NCI-H82 treated with DMSO at 0.1 percent for 48 hours (cell line): Measurements from ENCODE around the gene FBXL4.

Source experiments
- DNase-seq: peaks from one replicate; lab custom pipeline; 2025; ENCODE audit not compliant: unreplicated experiment; lab: John Stamatoyannopoulos, UW

FBXL4 gene

GRCh38 chr6:98840385-98840784 is 107.4 kb downstream of the FBXL4 start:
- DNase-seq, result no peak

DNA sequence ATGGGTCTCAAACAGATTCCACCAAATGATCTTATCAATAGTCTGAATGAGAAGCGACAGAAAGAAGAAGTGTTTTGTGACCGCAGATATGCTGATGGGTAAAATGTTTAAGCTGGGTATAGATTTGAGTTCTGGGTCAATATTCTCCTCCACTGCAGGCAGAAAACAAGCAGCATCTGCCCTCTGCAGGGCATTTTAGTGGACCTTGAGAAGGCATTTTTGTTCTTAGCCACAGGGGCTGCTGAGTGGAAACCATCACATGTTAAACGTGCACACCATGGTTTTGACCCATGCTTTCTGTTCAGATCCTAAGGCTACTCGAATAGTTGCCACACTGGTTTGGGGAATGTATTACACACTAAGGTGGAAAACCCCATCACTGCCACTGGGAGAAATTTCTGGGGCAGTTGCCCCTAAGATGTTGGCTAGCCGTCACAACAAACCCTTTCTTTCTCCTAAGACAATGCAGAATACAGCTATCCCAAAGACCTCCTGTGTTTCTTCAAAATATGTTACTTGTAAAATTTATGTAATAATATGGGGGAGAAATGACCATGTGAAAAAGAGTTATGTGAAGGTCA is 107.9 kb downstream of the FBXL4 start:
- peak; percentile 10 for DNase-seq

DNA sequence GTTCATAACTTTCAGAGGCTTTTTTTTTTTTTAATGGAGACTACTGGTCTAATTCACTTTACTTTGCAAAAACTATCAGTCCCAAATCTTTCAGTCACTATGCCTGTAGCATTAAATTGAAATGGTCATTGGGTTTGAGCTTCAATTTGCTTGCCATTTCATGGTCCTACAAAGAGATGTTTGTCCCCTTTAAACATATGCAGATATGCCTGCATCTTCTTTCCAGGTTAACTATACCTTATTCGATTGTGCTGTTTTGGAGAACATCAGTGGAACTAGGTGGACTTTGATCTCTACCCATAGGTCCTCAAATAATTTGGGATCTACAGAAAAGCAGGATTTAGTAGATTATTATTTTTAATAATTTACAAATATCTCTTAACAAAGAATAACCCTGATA is 108.8 kb downstream of the FBXL4 start:
- no peak for DNase-seq

DNA sequence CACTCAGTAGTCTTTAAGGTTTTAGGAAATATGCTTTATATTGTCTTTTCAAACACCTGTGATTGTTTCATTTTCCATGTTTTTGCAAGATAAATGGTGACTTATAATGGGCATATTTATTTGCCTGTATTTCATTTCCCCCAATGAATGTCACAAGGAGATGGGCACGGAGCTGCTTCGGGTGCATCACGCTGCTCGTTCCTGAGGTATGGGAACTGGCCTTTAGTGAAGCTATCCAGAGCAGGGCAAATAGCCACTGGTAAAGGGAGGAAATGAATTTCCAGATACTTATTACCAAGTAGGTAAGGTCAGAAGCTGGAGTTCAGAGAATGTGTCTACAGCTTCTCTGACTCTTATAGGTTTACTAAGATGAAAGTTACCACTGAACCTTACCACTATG is 109.7 kb downstream of the FBXL4 start:
- no peak for DNase-seq

DNA sequence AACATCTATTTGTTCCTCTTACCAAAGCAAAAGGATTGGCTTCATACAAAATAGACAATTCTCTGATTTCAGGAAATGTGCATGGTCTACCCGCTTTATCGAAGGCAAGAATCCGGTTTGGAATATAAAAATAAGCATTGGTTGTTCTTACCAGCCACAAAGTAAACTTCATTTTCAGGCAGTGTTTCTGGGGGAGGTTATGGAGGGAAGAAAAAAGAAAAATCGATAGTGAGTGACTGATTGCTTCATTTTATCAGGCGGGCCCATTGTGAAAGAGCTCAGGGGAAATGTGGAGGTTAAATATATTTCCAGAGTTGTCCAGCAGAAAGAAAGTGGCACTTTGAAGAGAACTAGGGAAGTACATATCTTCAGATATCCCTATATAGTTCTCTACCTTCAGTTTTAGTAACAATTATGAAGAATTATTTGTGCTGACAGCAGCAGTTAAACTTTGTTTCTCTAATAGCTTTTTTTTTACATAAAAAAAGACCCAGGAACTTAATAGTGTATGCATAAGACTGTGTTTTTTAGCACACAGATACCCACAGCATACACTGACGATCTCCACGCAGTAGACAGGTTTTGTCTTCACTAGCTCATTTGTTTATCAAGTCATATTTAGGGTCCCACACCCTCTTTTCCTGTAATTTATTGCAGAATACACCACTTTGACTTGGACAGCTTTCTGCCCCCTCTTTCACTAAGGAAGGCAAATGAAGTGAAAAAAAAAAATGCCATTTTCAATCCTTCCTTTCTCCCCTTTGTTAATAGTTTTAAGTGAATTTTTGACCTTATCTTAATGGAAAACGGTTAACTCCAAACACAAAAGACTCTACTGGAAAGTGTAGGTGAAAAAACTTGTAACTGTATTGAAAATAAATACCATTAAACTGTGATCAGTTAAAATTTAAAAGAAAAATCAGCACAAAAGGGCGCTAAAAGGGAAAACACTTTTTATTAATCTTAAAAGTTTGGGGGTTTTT is 110.5 kb downstream of the FBXL4 start:
- DNase-seq, result no peak

DNA sequence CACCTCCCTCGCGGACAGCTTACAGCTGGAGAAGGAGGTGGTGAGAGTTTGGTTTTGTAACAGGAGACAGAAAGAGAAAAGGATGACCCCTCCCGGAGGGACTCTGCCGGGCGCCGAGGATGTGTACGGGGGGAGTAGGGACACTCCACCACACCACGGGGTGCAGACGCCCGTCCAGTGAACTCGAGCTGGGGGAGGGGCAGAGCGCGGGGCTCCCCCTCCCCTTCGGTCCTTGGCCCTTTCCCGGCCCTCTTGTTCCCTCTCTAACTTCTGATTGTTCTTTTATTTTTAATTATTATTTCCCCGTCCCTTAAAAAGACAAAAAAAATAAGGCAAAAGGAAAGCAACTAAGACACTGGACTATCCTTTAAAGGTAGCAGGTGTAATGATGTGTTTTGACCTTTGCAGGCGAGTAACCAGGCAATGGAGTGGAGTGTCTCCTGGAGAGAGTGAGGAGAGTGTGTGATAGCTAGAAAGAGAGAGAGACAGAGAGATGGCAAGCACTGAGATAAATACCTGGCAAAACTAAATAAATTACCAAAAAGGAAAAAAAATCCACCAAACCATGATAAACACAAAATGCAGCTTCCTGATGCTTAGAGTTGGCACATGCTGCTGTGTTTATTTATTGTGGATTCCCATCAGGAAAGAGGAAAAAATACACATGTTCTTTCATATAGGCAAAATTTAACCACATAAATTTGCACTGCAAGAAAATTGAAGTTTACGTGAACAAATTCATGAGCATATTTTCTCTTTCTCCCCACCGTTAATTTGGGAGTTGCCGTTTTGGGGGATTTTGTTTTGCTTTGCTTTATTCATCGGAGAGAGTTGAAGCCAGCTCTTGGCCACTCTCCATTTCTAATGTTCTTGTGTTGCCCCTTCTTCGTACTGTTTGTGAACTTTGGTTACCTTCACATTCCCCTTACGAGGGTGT is 111.5 kb downstream of the FBXL4 start:
- no peak for DNase-seq

DNA sequence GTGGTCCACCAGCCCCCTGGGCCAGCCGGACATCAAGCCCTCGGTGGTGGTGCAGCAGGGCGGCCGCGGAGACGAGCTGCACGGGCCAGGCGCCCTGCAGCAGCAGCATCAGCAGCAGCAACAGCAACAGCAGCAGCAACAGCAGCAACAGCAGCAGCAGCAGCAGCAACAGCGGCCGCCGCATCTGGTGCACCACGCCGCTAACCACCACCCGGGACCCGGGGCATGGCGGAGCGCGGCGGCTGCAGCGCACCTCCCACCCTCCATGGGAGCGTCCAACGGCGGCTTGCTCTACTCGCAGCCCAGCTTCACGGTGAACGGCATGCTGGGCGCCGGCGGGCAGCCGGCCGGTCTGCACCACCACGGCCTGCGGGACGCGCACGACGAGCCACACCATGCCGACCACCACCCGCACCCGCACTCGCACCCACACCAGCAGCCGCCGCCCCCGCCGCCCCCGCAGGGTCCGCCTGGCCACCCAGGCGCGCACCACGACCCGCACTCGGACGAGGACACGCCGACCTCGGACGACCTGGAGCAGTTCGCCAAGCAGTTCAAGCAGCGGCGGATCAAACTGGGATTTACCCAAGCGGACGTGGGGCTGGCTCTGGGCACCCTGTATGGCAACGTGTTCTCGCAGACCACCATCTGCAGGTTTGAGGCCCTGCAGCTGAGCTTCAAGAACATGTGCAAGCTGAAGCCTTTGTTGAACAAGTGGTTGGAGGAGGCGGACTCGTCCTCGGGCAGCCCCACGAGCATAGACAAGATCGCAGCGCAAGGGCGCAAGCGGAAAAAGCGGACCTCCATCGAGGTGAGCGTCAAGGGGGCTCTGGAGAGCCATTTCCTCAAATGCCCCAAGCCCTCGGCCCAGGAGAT is 112.4 kb downstream of the FBXL4 start:
- no peak for DNase-seq

DNA sequence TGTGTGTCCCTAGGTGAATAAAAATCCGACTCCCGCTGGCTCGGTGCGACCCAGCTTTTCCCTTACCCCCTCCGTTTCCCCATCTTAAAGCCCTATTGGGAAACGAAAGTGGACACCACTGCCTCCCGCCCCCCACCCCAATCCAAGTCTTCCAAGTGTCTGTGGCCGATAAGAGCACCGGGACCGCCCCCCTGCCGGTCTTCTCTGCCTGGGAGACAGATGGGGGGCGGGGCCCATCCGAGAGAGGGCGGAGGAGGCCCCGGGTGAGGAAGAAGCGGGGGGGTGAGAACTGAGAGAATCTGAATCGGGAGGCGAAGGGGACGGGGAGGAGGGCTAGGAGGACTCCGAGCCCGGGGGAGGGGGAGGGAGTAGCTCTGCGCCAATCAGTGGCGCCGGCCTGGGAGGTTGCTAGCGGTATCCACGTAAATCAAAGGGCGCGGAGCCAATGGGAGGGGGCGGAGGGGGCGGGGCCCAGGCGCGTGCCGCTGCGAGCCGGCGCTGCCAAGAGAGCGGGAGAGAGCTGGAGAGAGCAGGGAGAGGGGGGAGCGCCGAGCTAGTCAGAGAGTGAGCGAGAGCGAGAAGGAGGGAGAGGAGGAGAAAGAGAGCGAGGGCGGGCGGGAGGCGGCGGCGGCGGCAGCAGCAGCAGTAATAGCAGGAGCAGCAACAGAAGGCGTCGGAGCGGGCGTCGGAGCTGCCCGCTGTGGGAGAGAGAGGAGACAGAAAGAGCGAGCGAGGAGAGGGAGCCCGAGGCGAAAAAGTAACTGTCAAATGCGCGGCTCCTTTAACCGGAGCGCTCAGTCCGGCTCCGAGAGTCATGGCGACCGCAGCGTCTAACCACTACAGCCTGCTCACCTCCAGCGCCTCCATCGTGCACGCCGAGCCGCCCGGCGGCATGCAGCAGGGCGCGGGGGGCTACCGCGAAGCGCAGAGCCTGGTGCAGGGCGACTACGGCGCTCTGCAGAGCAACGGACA is 113.4 kb downstream of the FBXL4 start, which contains the start of gene POU3F2:
TSS of gene POU3F2 (plus strand) at position 515 of the 972 bp plus-strand sequence. CDS start at position 815, 300 bp downstream.
- peak; percentile 94 for DNase-seq

GRCh38 chr6:98833307-98834059 is 114.3 kb downstream of the FBXL4 start:
- DNase-seq, result no peak

GRCh38 chr6:98833057-98833306 is 114.8 kb downstream of the FBXL4 start:
- no peak for DNase-seq

GRCh38 chr6:98832284-98833056 is 115.3 kb downstream of the FBXL4 start:
- DNase-seq, result no peak

DNA sequence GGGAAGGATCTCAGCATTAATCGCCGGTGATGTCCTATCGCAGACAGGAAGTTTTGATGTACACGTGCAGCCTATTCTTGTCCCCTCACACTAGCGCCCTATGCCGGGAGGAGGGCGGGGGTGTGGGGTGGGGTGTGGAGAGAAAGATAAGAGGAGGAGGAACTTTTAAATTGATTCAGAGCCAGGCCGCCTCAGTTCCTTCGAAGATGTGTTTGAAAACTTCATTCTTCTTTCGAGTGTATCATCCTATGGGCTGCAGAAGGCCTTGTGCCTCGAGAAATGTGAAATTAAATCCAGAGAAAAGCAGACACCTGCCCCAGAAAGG is 115.8 kb downstream of the FBXL4 start:
- peak; percentile 11 for DNase-seq

- no peak for DNase-seq
Measured at GRCh38 chr6:98831057-98831958, 116.4 kb downstream of the FBXL4 start.

DNA sequence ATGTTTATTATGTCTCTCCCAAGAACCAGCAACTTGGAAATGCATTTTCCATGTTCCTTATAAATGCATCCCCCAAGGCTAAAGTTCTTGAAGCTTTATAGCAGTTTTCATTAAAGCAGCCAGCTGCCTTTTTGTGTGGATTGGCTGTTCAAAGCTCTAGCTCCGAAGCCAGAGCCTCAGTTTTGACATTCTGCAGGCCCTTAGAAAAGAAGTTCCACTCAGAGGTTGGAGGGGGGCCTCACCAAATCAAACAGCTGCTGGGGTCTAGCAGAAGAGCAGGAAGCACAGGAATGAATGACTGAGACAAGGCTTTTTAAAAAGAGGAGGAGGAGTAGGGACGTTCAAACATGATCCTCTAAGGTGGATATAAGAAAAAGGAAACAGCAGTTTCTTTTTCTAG is 117.6 kb downstream of the FBXL4 start:
- no peak for DNase-seq

DNA sequence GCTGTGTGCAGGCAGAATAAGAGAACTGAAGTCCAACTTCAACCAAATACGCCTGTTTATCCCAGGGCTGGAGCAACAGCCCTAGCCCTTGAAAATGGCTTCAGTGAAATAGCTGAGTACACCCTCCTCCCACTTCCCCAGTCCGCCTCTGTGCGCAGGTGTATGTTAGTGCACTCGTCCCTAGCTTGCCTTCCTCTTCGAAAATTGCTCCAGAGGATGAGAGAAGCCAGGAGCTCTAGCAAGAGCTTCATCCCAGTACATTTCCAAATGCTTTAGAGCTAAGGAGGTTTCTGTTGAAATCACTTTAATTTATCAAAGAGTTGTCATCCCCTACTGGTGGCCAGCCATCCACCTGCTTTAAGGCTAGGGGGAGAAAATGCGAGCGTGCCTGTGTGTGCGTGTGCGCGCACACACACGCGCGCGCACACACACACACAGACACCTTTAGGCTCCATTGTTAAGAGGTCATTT is 118.8 kb downstream of the FBXL4 start:
- DNase-seq, result peak; percentile 50

GRCh38 chr6:98828211-98828788 is 119.4 kb downstream of the FBXL4 start:
- DNase-seq, result no peak
